ENCODE measurements around the gene DNMT3L.

The DNMT3L gene

GRCh38 chr21:44294391-44295162 lies 32.9 kb upstream of the DNMT3L start:
- H3K4me3 ChIP-seq (ENCODE audit: low read depth, low read length) = no peak overlapping the region
- no peak for TF ChIP-seq CTCF (IDR thresholded peaks at IDR 0.05; ENCODE audit: borderline replicate concordance, insufficient read depth, low read depth, low read length)

- H3K4me3 ChIP-seq (ENCODE audit: low read depth, low read length) = no peak overlapping the region
- TF ChIP-seq CTCF (IDR thresholded peaks at IDR 0.05; ENCODE audit: borderline replicate concordance, insufficient read depth, low read depth, low read length) = no peak
Observed at GRCh38 chr21:44293551-44294231, 32.0 kb upstream of the DNMT3L start.

GRCh38 chr21:44292812-44293195 lies 31.1 kb upstream of the DNMT3L start:
- no peak for TF ChIP-seq CTCF (IDR thresholded peaks at IDR 0.05; ENCODE audit: borderline replicate concordance, insufficient read depth, low read depth, low read length)
- no peak overlapping the region for H3K4me3 ChIP-seq (ENCODE audit: low read depth, low read length)

GRCh38 chr21:44291936-44292811 lies 30.5 kb upstream of the DNMT3L start:
- H3K4me3 ChIP-seq (ENCODE audit: low read depth, low read length) = no peak overlapping the region
- no peak for TF ChIP-seq CTCF (IDR thresholded peaks at IDR 0.05; ENCODE audit: borderline replicate concordance, insufficient read depth, low read depth, low read length)

- no peak for TF ChIP-seq CTCF (IDR thresholded peaks at IDR 0.05; ENCODE audit: borderline replicate concordance, insufficient read depth, low read depth, low read length)
Observed at GRCh38 chr21:44291078-44291935, 29.6 kb upstream of the DNMT3L start.

GRCh38 chr21:44290327-44291077 lies 28.8 kb upstream of the DNMT3L start:
- no peak for TF ChIP-seq CTCF (IDR thresholded peaks at IDR 0.05; ENCODE audit: borderline replicate concordance, insufficient read depth, low read depth, low read length)
- H3K4me3 ChIP-seq (ENCODE audit: low read depth, low read length) = no peak overlapping the region

More at GRCh38 chr21:44291078-44291935, 29.6 kb upstream of the DNMT3L start:
- no peak overlapping the region for H3K4me3 ChIP-seq (ENCODE audit: low read depth, low read length)
